ENCODE results near the gene DNAJC8.

Gene DNAJC8

DNA sequence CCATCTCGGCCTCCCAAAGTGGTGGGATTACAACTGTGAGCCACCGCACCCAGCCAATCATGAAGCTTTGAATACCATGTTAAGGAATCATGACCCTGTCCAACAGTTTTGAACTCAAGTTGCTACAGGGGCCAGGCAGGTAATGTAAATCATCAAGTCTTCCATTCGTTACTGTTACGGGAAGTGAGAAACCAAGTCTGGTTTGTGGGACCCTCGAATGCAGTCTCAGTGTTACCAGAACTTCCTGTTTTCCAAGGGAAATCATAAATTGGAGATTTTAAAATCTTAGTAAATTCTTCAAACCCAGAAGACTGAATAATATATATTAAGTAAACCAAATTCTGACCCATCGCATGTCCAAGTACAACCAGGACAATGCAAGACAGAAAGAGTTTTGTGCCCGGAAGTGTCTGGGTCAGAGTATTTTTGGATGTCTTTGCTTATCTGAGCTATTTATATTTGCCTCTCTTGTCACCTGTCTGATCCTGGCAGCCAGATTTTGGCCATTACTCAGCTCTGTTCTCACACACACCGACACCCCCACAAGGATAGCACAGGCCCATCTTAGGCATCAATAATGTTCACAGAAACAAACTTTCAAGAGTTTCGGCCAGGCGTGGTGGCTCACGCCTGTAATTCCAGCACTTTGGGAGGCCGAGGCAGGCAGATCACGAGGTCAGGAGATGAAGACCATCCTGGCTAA, 11.9 kb upstream of the DNAJC8 start:
- H3K27me3 ChIP-seq (ENCODE audit: insufficient read depth, low read length) = no peaks in the 10 kb centered on the region
- H3K36me3 ChIP-seq (ENCODE audit: insufficient read depth, low read length) = no peaks in the 10 kb centered on the region

DNA sequence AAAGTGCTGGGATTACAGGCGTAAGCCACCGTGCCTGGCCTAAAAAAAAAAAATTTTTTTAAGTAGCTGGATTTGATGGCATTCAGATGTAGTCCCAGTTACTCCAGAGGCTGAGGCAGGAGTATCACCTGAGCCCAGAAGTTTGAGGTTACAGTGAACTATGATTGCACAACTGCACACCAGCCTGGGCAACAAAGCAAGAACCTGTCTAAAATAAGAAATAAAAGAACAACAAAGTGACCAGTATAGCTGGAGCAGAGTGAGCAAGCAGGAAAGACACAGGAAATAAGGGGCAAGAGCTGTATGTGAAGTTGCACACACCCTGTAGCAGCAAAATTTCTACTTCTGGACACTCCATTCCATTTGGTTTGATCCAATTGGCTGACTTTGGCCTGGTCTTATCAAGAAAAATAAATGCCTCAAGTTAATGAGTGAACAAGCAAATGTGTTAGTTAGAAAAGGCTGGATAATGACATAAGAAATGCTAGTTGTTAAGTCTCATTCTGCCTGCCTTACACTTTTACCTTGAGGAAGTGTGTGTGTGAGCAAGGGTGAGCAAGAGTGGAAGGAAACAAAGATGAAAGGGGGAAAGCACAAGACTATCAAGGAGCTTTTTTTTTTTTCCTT, 11.0 kb upstream of the DNAJC8 start:
- H2AFZ ChIP-seq (ENCODE audit: low read depth, low read length) = no peak overlapping the region
- H3K4me1 ChIP-seq (ENCODE audit: insufficient read depth, low read length) = peaks cover 14% of the 10 kb centered on the region
- no peak overlapping the region for H3K4me3 ChIP-seq (ENCODE audit: low read length)
- no peaks in the 10 kb centered on the region for H3K9me3 ChIP-seq (ENCODE audit: low read length)
- no peaks in the 10 kb centered on the region for H3K27me3 ChIP-seq (ENCODE audit: insufficient read depth, low read length)
- H3K36me3 ChIP-seq (ENCODE audit: insufficient read depth, low read length) = no peaks in the 10 kb centered on the region

More for the DNA sequence above, 11.9 kb upstream of the DNAJC8 start:
- Histone ChIP-seq H3K9me3 (ENCODE audit: low read length) (no peaks in the 10 kb centered on the region), H3K4me3 (ENCODE audit: low read length) (no peak overlapping the region), H2AFZ (ENCODE audit: low read depth, low read length) (no peak overlapping the region), H3K4me1 (ENCODE audit: insufficient read depth, low read length) (peaks cover 21% of the 10 kb centered on the region)

DNA sequence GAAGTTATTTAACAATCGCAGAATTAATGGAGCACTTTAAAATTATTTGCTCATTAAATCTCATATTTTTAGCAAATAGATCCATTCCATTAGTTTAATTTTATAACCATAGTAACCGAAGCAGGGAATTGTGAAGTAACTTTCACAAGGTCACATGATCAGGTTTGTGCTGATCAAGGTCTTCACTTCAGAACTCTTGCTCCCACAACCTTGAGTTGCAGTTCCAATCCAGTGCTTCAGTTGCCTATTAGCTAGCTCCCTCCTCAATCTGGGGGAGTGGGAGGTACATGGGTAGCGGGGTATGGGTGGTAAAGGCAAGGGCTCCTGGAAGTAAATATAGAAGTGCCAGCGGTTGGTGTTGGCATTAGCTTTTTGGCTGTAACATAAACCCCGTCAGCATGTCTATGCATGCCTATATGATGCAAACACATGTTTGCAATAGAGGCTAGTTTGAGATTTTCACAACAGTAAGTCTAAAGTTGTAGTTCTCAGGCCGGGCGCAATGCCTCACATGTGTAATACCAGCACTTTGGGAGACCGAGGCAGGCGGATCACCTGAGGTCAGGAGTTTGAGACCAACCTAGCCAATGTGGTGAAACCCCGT, 8.9 kb upstream of the DNAJC8 start:
- H3K36me3 ChIP-seq (ENCODE audit: insufficient read depth, low read length) = peaks cover 3% of the 10 kb centered on the region
- H3K4me1 ChIP-seq (ENCODE audit: insufficient read depth, low read length) = peaks cover 10% of the 10 kb centered on the region
- H3K9me3 ChIP-seq (ENCODE audit: low read length) = no peaks in the 10 kb centered on the region
- H3K27me3 ChIP-seq (ENCODE audit: insufficient read depth, low read length) = no peaks in the 10 kb centered on the region
- no peak overlapping the region for H2AFZ ChIP-seq (ENCODE audit: low read depth, low read length)
- no peak overlapping the region for H3K4me3 ChIP-seq (ENCODE audit: low read length)

DNA sequence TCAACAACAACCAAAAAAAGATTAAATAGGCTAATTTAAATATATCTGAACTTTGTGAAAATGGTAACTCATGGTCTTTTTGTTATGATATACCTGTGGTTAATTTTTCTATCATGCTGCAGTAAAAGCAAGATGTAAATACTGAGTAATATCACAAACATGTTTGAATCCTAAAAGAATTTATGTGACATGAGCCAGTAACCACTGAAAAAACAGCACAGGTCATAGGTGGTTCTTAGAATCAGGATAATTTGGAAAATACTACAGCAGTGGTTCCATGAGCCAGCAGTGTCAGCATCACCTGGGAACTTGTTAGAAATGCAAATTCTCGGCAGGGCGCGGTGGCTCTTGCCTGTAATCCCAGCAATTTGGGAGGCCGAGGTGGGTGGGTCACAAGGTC, 7.2 kb upstream of the DNAJC8 start:
- H3K4me1 ChIP-seq (ENCODE audit: insufficient read depth, low read length) = peaks cover 12% of the 10 kb centered on the region
- no peak overlapping the region for H2AFZ ChIP-seq (ENCODE audit: low read depth, low read length)
- H3K9me3 ChIP-seq (ENCODE audit: low read length) = no peaks in the 10 kb centered on the region
- no peak overlapping the region for H3K4me3 ChIP-seq (ENCODE audit: low read length)
- H3K27me3 ChIP-seq (ENCODE audit: insufficient read depth, low read length) = no peaks in the 10 kb centered on the region
- H3K36me3 ChIP-seq (ENCODE audit: insufficient read depth, low read length) = peaks cover 3% of the 10 kb centered on the region

DNA sequence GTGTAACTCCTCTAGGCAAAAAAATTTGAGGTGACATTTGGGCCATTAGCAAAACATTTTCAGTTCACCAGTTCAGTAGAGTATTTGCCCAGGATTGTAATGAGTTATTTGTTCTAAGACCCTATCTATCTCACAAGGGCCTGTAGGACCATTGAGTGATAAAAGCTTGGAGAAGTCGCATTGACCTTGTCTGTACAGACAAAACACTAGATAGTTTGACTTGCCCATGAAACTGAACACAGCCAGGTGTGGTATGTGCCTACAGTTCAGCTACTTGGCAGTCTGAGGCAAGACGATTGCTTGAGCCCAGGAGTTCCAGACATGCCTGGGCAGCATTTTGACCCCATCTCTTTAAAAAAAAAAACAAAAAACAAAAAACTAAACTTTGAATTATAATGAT, 6.2 kb upstream of the DNAJC8 start:
- no peak overlapping the region for H2AFZ ChIP-seq (ENCODE audit: low read depth, low read length)
- H3K9me3 ChIP-seq (ENCODE audit: low read length) = no peaks in the 10 kb centered on the region
- H3K4me1 ChIP-seq (ENCODE audit: insufficient read depth, low read length) = peaks cover 12% of the 10 kb centered on the region
- H3K4me3 ChIP-seq (ENCODE audit: low read length) = no peak overlapping the region
- H3K36me3 ChIP-seq (ENCODE audit: insufficient read depth, low read length) = peaks cover 3% of the 10 kb centered on the region
- H3K27me3 ChIP-seq (ENCODE audit: insufficient read depth, low read length) = no peaks in the 10 kb centered on the region

DNA sequence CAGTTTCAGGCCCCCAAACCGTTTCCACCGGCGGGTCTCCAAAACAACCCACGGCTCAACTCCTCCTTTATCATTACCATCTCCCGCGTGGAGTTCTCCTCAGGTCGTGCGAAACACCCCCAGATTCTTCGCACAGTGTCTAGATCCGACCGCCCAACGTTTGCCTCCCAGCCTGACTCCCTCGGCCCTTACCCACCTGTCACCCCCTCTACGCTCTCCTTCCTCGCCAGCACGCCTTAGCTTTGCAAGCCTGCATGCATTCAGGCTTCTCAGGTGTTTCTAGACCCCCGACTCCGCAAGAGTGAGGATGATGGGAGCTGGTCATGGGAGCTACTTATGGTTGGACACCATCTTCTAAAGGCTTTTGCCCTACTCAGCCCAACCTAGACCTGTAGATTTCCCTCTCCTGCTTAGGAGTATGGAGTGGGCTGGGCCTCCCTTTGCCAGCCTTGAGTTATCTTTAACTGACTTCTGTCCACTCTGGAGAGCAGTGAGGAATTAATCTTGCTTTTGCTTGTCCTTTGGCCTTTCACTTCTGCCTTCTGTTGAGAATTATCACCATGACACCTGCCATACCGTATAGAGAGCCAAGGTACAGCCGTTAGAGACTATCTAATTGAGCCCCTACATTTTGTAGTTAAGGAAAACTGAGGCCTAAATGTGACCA, 4.0 kb upstream of the DNAJC8 start:
- H3K4me3 ChIP-seq (ENCODE audit: low read length) = peak overlapping the region; percentile 62
- H3K36me3 ChIP-seq (ENCODE audit: insufficient read depth, low read length) = peaks cover 3% of the 10 kb centered on the region
- H2AFZ ChIP-seq (ENCODE audit: low read depth, low read length) = no peak overlapping the region
- H3K27me3 ChIP-seq (ENCODE audit: insufficient read depth, low read length) = no peaks in the 10 kb centered on the region
- H3K9me3 ChIP-seq (ENCODE audit: low read length) = no peaks in the 10 kb centered on the region
- H3K4me1 ChIP-seq (ENCODE audit: insufficient read depth, low read length) = peaks cover 17% of the 10 kb centered on the region

DNA sequence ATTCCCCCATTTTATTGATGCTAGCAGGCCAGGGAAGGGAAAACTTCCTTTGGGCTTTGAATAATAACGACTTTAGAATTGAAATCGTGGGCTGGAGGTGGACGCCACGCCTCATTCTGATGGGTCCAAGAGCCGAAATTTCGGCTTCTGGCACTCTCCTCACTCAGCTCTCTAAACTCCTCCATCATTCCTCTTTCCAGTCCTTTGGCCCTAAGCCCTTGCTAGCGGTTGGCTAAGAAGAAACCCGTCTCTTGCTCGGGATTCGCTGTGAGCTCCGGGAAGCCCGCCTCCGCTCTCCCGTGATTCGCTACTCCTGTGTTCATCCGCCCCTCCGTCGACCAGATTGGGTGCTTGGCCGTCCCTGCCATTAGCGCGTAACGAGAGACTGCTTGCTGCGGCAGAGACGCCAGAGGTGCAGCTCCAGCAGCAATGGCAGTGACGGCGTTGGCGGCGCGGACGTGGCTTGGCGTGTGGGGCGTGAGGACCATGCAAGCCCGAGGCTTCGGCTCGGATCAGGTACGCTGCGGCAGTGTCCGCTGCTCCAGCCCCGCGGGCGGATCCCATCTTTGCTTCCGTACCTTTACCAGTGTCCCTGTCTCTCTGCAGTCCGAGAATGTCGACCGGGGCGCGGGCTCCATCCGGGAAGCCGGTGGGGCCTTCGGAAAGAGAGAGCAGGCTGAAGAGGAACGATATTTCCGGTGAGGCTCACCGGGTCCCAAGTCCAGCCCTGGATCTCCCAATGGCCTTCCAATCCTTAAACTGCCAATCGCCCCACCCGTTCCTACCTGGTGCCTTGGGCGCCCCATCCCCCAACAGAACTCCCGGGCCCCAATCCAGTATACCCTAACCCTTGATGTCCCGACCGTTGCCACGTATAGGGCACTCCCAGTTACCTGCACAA, 3.2 kb upstream of the DNAJC8 start, which contains the start of gene ATP5IF1:
Gene ATP5IF1, plus strand, starts transcription at position 370 of the 901 bp plus-strand sequence. Its CDS starts 60 bp downstream, at position 430.
- Histone ChIP-seq H3K36me3 (ENCODE audit: insufficient read depth, low read length) (peaks cover 3% of the 10 kb centered on the region), H3K27me3 (ENCODE audit: insufficient read depth, low read length) (no peaks in the 10 kb centered on the region), H3K4me3 (ENCODE audit: low read length) (peak within 1 kb of the TSS; percentile 62), H3K9me3 (ENCODE audit: low read length) (no peaks in the 10 kb centered on the region), H2AFZ (ENCODE audit: low read depth, low read length) (peak within 1 kb of the TSS; percentile 39), H3K4me1 (ENCODE audit: insufficient read depth, low read length) (peaks cover 17% of the 10 kb centered on the region)

DNA sequence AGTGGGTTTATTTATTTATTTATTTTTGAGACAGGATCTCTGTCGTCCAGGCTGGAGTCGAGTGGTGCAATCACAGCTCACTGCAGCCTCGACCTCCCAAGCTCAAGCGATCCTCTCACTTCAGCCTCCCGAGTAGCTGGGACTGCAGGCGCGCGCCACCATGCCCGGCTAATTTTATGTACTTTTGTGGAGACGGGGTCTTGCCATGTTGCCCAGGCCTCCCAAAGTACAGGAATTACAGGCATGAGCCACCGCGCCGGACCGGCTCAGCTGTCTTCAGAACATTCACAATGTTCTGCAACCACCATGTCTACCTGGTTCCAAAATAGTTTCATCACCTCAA, 406 bp upstream of the DNAJC8 start:
- no peaks in the 10 kb centered on the region for H3K27me3 ChIP-seq (ENCODE audit: insufficient read depth, low read length)
- peaks cover 15% of the 10 kb centered on the region for H3K36me3 ChIP-seq (ENCODE audit: insufficient read depth, low read length)
- H2AFZ ChIP-seq (ENCODE audit: low read depth, low read length) = peak overlapping the region; percentile 11
- no peaks in the 10 kb centered on the region for H3K9me3 ChIP-seq (ENCODE audit: low read length)
- H3K4me3 ChIP-seq (ENCODE audit: low read length) = peak overlapping the region; percentile 65
- H3K4me1 ChIP-seq (ENCODE audit: insufficient read depth, low read length) = peaks cover 17% of the 10 kb centered on the region

DNA sequence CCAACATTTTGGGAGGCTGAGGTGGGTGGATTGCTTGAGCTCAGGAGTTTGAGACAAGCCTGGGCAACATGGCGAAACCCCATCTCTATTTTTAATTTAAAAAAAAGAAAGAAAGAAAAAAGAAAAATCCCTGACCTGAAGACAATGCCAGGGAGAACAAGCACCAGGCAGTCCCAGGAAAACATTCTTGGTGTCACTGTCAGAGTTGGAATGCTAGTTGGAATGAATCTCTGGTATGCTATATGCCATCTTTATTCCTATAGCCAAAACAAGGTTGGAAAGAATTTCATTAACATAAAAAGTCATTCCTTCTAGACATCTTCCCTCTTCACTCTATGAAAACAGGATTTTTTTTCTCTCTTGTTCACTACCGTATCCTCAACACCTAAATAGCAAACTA, 2.8 kb downstream of the DNAJC8 start:
- Histone ChIP-seq H2AFZ (ENCODE audit: low read depth, low read length) (no peak overlapping the region), H3K36me3 (ENCODE audit: insufficient read depth, low read length) (peaks cover 39% of the 10 kb centered on the region), H3K27me3 (ENCODE audit: insufficient read depth, low read length) (no peaks in the 10 kb centered on the region), H3K4me1 (ENCODE audit: insufficient read depth, low read length) (peaks cover 6% of the 10 kb centered on the region), H3K9me3 (ENCODE audit: low read length) (no peaks in the 10 kb centered on the region), H3K4me3 (ENCODE audit: low read length) (no peak overlapping the region)

DNA sequence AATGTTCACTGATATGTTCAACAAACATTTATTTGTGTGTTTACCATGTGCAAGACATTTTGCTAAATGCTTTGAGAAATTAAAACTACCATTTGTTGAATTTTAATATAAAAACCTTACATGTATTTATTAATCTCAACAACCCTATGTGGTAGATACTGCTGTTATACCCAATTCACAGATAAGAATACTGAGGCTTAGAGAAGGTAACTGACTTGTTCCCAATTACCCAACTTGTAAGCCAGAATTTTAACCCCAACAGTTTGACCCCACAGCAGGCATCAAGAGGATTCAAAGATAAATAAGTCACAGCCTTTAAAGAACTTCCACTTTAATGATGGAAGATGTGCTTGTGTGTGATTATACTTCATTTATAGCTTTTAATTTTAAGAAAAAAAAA, 3.7 kb downstream of the DNAJC8 start:
- H3K36me3 ChIP-seq (ENCODE audit: insufficient read depth, low read length) = peaks cover 45% of the 10 kb centered on the region
- no peaks in the 10 kb centered on the region for H3K27me3 ChIP-seq (ENCODE audit: insufficient read depth, low read length)

DNA sequence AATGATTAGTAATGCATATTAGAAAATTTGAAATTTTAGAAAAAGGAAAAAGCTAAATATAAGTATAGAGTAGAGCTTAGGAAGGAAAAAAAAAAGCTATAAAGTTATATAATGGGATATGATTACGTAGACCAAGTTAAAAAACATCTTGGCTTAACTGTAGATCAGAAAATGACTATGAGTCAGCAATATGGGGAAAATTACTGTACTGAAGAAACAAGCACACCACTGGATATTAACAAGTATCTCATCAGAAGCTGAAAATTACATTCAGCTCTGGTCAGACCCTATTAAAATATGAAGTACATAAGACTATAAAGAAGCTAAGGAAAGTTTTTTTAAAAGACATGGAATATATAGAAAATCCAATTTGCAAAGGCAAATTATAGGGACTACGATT, 19.5 kb downstream of the DNAJC8 start:
- Histone ChIP-seq H3K27me3 (ENCODE audit: insufficient read depth, low read length) (no peaks in the 10 kb centered on the region), H3K4me1 (ENCODE audit: insufficient read depth, low read length) (no peaks in the 10 kb centered on the region), H3K36me3 (ENCODE audit: insufficient read depth, low read length) (peaks cover 44% of the 10 kb centered on the region), H3K4me3 (ENCODE audit: low read length) (no peak overlapping the region), H3K9me3 (ENCODE audit: low read length) (no peaks in the 10 kb centered on the region), H2AFZ (ENCODE audit: low read depth, low read length) (no peak overlapping the region)

More for the DNA sequence above, 3.7 kb downstream of the DNAJC8 start:
- no peak overlapping the region for H3K4me3 ChIP-seq (ENCODE audit: low read length)
- no peak overlapping the region for H2AFZ ChIP-seq (ENCODE audit: low read depth, low read length)
- peaks cover 6% of the 10 kb centered on the region for H3K4me1 ChIP-seq (ENCODE audit: insufficient read depth, low read length)
- no peaks in the 10 kb centered on the region for H3K9me3 ChIP-seq (ENCODE audit: low read length)

DNA sequence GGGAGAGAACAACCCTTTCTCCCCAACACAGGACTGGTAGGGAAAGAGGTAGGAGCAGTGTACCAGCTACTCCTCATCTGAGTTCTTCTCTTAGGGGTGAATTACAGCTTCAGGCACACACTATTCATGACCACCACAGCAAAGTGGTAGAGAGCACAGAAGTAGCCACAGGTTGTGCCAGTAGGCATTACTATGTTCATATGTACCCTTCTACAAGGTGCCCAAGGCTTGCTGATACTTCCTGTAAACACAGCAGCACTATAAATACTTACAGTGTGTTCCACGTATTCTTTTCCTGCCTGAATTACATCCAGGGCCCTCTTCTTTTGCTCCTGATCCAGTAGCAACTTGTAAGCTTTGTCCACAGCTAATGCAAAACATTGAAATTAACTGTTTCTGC, 23.1 kb downstream of the DNAJC8 start:
- H2AFZ ChIP-seq (ENCODE audit: low read depth, low read length) = no peak overlapping the region
- no peaks in the 10 kb centered on the region for H3K27me3 ChIP-seq (ENCODE audit: insufficient read depth, low read length)
- no peak overlapping the region for H3K4me3 ChIP-seq (ENCODE audit: low read length)
- H3K4me1 ChIP-seq (ENCODE audit: insufficient read depth, low read length) = no peaks in the 10 kb centered on the region
- H3K9me3 ChIP-seq (ENCODE audit: low read length) = no peaks in the 10 kb centered on the region
- H3K36me3 ChIP-seq (ENCODE audit: insufficient read depth, low read length) = peaks cover 66% of the 10 kb centered on the region

Measured in neuron (in vitro differentiated cells).